Esophagus mucosa (tissue), 1 donor: ENCODE measurements around the gene TREM2. TPM values are rescaled to one million over a fixed set of nuclear protein-coding genes. Genes with fewer than 3 reads are reported as not detected.

Source experiments
- ATAC-seq: fragments of 200-7000 bp; cut with Tn5 transposase; one replicate; pipeline ENCODE4 v1.9.1; 2020
- total RNA-seq: library from RNA; stranded (reverse); gene quantifications from one replicate; pipeline ENCODE4 v1.2.4, GENCODE V29; 2023
- donor health status: DM: yes; HTN: yes; CAD: no.

Gene TREM2
- total RNA-seq, 1 donor from 2014 or later, result 1.7 TPM

DNA sequence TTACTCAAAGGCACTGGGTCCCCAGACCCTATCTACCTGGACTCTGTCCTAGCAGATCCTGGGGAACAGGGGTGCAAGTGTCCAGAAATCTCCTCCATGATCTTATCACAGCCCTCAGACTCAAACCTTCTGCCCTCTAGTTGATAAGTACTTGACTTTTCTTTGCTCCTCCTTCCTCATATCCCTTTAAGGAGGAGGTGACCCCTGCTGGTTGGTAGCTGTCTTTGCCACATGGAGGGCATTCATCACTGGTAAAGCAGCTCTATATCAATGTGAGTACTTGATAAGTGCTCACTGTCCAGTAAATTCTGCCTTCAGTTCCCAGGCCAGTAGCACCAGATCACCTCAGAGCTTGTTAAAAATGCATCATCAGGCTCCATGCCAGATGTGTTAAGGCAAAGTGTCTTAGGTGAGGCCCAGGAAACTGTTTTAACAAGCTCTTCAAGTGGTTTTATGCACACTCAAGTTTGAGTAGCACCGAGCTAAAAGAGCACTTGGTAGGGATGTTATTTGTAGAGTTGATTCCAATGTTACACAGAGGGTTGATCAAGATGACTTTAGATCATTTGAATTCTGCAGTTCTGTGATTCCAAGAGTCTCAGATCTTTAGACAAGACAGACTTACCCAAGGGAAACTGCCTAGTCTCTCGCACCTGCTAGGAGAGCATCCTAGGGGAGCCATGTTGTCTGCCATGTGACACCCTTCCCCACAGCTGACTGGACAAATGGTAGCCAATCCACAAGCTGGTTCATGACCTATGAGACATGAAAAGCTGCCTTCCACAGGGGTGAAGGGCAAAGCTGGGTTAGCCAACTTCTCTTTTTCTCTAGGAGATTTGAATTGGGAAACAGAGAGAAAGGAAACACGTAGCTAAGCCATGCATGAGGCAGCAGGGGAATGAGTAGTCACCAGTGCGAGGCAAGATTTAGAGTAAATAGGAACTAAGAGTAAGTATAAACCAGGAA is 19.4 kb upstream of the TREM2 start:
- ATAC-seq, result peak; percentile 73

- ATAC-seq, result no peak
These were observed 18.6 kb upstream of the TREM2 start for GRCh38 chr6:41181566-41181965.

- ATAC-seq, result no peak
These were observed 16.2 kb upstream of the TREM2 start for GRCh38 chr6:41179163-41179562.

- no peak for ATAC-seq
These were observed 14.8 kb upstream of the TREM2 start for GRCh38 chr6:41177695-41178094.

DNA sequence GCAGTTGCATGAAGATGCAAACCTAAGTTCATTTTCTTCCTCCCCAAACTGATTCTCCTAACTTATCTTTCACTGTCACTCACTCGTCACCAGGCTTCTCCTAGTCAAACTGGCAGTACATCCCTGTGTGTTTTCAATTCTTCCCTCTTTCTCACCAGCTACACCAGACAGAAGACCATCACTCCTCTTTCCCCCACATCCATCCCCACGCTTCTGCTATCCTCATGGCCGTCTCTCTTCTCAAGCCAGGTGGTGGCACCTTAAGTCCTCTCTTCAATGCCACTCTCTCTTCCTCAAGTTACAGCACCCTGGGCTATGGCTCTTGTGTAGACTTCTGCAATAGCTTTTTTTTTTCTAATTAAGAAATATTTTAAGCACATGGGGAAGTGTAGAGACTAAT is 14.4 kb upstream of the TREM2 start:
- ATAC-seq, result no peak

DNA sequence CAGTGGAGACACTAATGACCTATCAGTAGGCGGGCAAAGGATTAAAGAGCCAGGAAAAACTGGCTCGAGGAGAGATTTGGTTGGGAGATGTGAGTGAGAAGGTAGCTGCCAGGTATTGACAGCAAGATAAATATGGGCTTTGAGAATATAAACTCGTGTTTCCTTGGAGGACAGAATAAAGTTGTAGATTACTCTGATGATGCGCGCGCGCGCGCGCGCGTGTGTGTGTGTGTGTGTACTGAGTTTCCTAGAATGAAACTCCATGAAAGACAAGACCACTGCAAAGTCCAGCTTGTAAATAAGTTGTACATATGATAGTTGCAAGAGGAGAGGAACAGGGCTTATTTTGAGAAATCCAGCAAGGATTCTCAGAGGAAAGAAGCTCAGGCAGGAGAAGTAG is 13.3 kb upstream of the TREM2 start:
- ATAC-seq, result no peak

GRCh38 chr6:41175084-41175483 is 12.2 kb upstream of the TREM2 start:
- ATAC-seq, result no peak

GRCh38 chr6:41174610-41175009 is 11.7 kb upstream of the TREM2 start:
- no peak for ATAC-seq

DNA sequence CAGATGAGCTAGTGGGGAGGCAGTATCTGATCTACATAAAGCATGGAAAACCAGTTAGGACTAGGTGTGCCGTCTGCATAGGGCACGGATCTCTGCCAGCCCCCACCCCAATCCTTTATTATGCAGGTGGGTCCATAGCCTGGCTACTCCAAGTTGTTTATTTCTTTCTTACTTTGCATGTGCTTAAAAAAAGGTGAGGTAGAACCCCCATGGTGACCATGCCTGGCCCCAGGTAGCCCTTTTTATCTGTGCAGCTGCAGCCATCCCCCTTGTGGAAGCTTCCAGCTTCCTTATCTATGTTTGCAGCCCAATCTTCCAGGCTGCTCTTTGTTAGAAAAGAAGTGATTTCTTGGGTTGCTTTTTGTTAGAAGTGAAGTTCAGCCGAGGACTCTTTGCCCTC is 9.0 kb upstream of the TREM2 start:
- ATAC-seq, result no peak

- no peak for ATAC-seq
These were observed 7.7 kb upstream of the TREM2 start for GRCh38 chr6:41170547-41171160.

GRCh38 chr6:41167173-41167963 is 4.5 kb upstream of the TREM2 start:
- no peak for ATAC-seq

DNA sequence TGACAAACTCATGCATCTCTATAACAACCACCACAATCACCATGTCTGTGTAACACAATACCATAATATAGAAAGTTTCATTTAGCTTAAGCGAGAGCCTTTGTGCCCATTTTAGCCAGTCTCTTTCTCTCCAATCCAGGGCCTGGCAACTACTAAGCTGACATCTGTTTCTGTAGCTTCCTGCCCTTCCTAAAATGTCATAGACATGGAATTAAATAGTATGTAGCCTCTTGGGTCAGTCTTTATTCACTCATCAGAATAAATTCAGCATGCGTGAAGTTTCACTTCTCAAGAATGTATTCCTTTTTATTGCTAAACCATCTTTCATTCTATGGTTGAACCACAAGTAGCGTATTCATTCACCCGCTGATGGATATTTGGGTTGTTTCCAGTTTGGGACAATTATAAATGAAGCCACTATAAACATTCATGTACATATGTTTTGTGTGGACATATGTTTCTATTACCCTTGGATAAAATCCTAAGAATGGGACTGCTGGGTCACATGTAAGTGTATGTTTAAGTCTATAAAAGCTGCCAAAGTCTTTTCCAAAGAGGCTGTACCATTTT is 1.7 kb upstream of the TREM2 start:
- ATAC-seq, result no peak

- ATAC-seq, result no peak
These were observed 452 bp upstream of the TREM2 start for GRCh38 chr6:41163419-41163717.

- no peak for ATAC-seq
These were observed 914 bp downstream of the TREM2 start for GRCh38 chr6:41161851-41162552.

DNA sequence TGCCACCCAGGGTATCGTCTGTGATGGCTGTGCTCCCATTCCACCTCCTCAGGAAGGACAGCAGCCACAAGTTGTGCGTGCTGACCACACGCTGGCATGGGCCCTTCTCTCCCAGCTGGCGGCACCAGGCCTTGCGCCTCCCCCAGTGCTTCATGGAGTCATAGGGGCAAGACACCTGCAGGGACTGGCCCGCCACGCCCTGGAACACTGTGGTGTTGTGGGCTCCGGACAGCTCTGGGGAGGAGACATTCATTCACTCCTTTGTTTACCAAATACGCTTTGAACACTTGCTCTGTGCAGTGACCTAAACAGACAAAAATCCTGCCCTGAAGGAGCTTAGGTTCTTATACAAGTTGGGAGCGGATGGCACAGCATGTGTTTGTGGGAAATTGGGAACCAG is 1.5 kb downstream of the TREM2 start:
- ATAC-seq, result peak; percentile 29

DNA sequence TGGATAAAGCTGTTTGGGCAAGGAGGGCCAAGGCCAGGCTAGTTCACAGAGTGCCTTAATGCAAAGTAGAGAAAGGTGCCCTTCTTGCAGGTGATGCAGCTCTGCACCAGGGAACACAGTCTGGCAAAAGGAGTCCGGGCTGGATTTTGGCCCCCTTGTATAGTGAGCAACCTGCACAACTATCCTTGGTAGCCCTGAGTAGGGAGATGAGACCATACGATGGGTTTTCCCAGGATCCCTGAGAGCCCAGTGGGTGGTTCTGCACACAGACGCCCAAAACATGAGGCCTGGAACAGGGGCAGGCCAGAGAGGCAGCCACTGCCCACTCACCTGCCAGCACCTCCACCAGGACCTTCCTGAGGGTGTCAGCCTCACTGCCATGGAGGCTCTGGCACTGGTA is 2.0 kb downstream of the TREM2 start:
- no peak for ATAC-seq

DNA sequence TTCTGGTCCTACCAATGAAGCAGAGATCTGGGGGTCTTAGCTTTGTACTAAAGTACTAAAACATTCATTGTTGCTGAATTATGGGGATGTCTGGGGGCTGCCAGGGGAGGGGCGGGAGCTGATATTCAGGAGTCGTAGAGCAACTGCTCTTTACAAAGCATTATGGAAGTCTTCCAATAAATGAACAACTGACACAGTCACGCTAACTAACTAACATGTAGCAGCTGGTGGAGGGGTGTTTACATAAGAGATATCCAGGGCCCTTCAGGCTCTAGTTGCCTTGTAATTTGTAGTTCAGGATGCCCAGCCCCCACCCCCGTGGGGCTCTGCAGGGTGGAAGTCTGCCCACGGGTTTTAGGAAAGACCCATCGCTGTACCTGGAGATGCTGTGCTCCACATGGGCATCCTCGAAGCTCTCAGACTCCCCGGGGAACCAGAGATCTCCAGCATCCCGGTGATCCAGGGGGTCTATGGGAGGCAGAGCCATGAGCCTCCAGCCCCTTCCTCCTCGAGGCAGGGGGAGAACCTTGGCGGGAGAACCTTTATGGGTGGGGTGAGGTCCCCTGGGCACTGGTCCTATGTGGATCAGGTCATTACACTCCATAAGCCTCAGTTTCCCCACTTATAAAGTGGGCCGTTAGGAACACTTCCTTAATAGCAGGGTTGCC is 3.4 kb downstream of the TREM2 start:
- ATAC-seq, result no peak

- no peak for ATAC-seq
These were observed 5.6 kb downstream of the TREM2 start for GRCh38 chr6:41157323-41157722.

- no peak for ATAC-seq
These were observed 6.1 kb downstream of the TREM2 start for GRCh38 chr6:41156771-41157170.

DNA sequence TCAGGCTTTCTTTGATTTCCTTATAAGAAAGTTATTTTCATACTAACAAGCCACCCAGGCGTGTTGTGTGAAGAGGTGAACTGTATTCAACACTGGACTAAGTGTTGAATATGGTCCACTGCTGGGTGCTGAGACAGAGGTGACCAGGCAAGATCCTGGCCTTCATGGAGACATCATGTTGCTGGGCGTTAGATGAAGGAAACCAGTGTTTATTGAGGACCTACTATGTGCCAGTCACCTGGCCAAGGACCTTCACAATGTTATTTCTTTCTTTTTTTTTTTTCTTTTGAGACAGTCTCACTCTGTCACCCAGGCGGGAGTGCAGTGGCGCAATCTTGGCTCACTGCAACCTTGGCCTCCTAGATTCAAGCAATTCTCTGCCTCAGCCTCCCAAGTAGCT is 6.9 kb downstream of the TREM2 start:
- no peak for ATAC-seq

GRCh38 chr6:41155132-41155805 is 7.6 kb downstream of the TREM2 start:
- no peak for ATAC-seq
